GM21526 (cell line): ENCODE data around the gene IER5.
A peak's percentile ranks its signal among the peaks of the same experiment; 100 is the strongest.

Experiments used
- ATAC-seq: cut with Tn5 transposase; IDR thresholded peaks from one replicate; pipeline ENCODE4 v1.9.1; 2021; ENCODE audit warnings: moderate library complexity; ENCODE audit not compliant: unreplicated experiment, low FRiP score

IER5 gene

GRCh38 chr1:181094416-181095212 lies 6.1 kb downstream of the IER5 start:
- no peak for ATAC-seq

- ATAC-seq = no peak
Observed at GRCh38 chr1:181095260-181095659, 6.8 kb downstream of the IER5 start.

- ATAC-seq = no peak
Observed at GRCh38 chr1:181095763-181096184, 7.3 kb downstream of the IER5 start.

- no peak for ATAC-seq
Observed at GRCh38 chr1:181097242-181097641, 8.7 kb downstream of the IER5 start.

GRCh38 chr1:181099152-181100014 lies 10.9 kb downstream of the IER5 start:
- peak; percentile 50 for ATAC-seq

GRCh38 chr1:181100015-181100905 lies 11.8 kb downstream of the IER5 start:
- ATAC-seq = no peak

GRCh38 chr1:181100934-181101333 lies 12.4 kb downstream of the IER5 start:
- ATAC-seq = no peak

GRCh38 chr1:181101581-181102226 lies 13.2 kb downstream of the IER5 start:
- no peak for ATAC-seq

- ATAC-seq = no peak
Observed at GRCh38 chr1:181102841-181103240, 14.3 kb downstream of the IER5 start.

- ATAC-seq = no peak
Observed at GRCh38 chr1:181103399-181103798, 14.9 kb downstream of the IER5 start.

- ATAC-seq = no peak
Observed at GRCh38 chr1:181104042-181104789, 15.7 kb downstream of the IER5 start.

GRCh38 chr1:181104790-181105133 lies 16.3 kb downstream of the IER5 start:
- ATAC-seq = peak; percentile 15

- peak; percentile 78 for ATAC-seq
Observed at GRCh38 chr1:181105134-181106021, 16.9 kb downstream of the IER5 start.

- ATAC-seq = no peak
Observed at GRCh38 chr1:181106022-181106312, 17.5 kb downstream of the IER5 start.

- ATAC-seq = no peak
Observed at GRCh38 chr1:181106479-181106878, 18.0 kb downstream of the IER5 start.

GRCh38 chr1:181107711-181108110 lies 19.2 kb downstream of the IER5 start:
- no peak for ATAC-seq

GRCh38 chr1:181108304-181108867 lies 19.9 kb downstream of the IER5 start:
- no peak for ATAC-seq

GRCh38 chr1:181110013-181110412 lies 21.5 kb downstream of the IER5 start:
- no peak for ATAC-seq
